PC-3 (cell line): ENCODE results near the gene PRR12. TPM values are rescaled to one million over a fixed set of nuclear protein-coding genes. Genes with fewer than 3 reads are reported as not detected.

ENCODE experiments used
- ATAC-seq: fragments of 200-7000 bp; cut with Tn5 transposase; 2 replicates; pipeline ENCODE4 v1.9.1; 2020; ENCODE audit warnings: mild to moderate bottlenecking, moderate library complexity
- BruUV-seq: library from RNA; stranded (reverse); fragments of 400-500 nt; replicated peaks from 2 replicates; lab custom pipeline; 2021; lab: Mats Ljungman, UMichigan
- CTCF ChIA-PET: fragments of 300-600 bp; sonication (Branson Sonifier 250); formaldehyde crosslinking; loops from one replicate; lab custom pipeline; 2022; ENCODE audit warnings: antibody characterized with exemption; lab: Charles Lee
- POLR2A ChIA-PET: fragments of 300-600 bp; sonication (Branson Sonifier 250); formaldehyde crosslinking; loops from one replicate; lab custom pipeline; 2022; ENCODE audit warnings: antibody characterized with exemption; ENCODE audit not compliant: unreplicated experiment; lab: Charles Lee
- DNase-seq: peaks from one replicate; pipeline ENCODE4 v3.0.0-alpha.2; 2015
- H2AFZ ChIP-seq: fragments of 300-600 bp; sonication (generic); 2 replicates; pipeline ENCODE4 v1.6.0; 2016; ENCODE audit warnings: antibody characterized with exemption, low read length
- H3F3A ChIP-seq: fragments of 300-600 bp; sonication (generic); one replicate; pipeline ENCODE4 v1.6.0; 2017; ENCODE audit warnings: antibody characterized with exemption, low read length, control low read depth, mild to moderate bottlenecking; ENCODE audit not compliant: unreplicated experiment
- H3K27ac ChIP-seq: fragments of 300-600 bp; sonication (generic); 2 replicates; pipeline ENCODE4 v1.5.1; 2016; ENCODE audit warnings: mild to moderate bottlenecking, low read length
- H3K27me3 ChIP-seq: fragments of 300-600 bp; sonication (generic); 2 replicates; pipeline ENCODE4 v1.6.1; 2016; ENCODE audit warnings: low read length, mixed read lengths
- H3K36me3 ChIP-seq: fragments of 300-600 bp; sonication (generic); 2 replicates; pipeline ENCODE4 v1.6.1; 2016; ENCODE audit warnings: low read depth, mixed run types, low read length, mixed read lengths
- H3K4me1 ChIP-seq: fragments of 300-600 bp; sonication (generic); 2 replicates; pipeline ENCODE4 v1.5.1; 2016; ENCODE audit warnings: low read length; ENCODE audit not compliant: insufficient read depth
- H3K4me2 ChIP-seq: fragments of 300-600 bp; sonication (generic); 2 replicates; pipeline ENCODE4 v1.6.0; 2016; ENCODE audit warnings: low read length
- H3K4me3 ChIP-seq: fragments of 300-600 bp; sonication (generic); 2 replicates; pipeline ENCODE4 v1.5.1; 2016; ENCODE audit warnings: mild to moderate bottlenecking, low read length, mixed read lengths
- H3K79me2 ChIP-seq: fragments of 300-600 bp; sonication (generic); 2 replicates; pipeline ENCODE4 v1.6.1; 2017; ENCODE audit warnings: low read length, mixed read lengths
- H3K9ac ChIP-seq: fragments of 300-600 bp; sonication (generic); 2 replicates; pipeline ENCODE4 v1.6.0; 2016; ENCODE audit warnings: mild to moderate bottlenecking, low read length
- H3K9me2 ChIP-seq: fragments of 300-600 bp; sonication (generic); replicated peaks from 2 replicates; pipeline ENCODE4 v1.6.1; 2016; ENCODE audit warnings: mixed run types, low read length, mixed read lengths
- H3K9me3 ChIP-seq: fragments of 300-600 bp; sonication (generic); 2 replicates; pipeline ENCODE4 v1.6.1; 2016; ENCODE audit warnings: low read length, mixed read lengths
- H4K20me1 ChIP-seq: fragments of 300-600 bp; sonication (generic); 2 replicates; pipeline ENCODE4 v1.6.1; 2016; ENCODE audit warnings: low read length, mixed read lengths
- CTCF ChIP-seq: fragments of 300-600 bp; sonication (generic); conservative IDR thresholded peaks from 2 replicates; pipeline ENCODE4 v1.5.1; 2017; ENCODE audit warnings: antibody characterized with exemption, low read depth, mild to moderate bottlenecking, low read length
- EZH2 ChIP-seq: fragments of 300-600 bp; sonication (generic); IDR thresholded peaks from one replicate; pipeline ENCODE4 v1.6.1; 2017; ENCODE audit warnings: antibody characterized with exemption, mild to moderate bottlenecking, low read length; ENCODE audit not compliant: unreplicated experiment
- EZH2phosphoT487 ChIP-seq: fragments of 300-600 bp; sonication (generic); IDR thresholded peaks from 2 replicates; pipeline ENCODE4 v1.6.1; 2018; ENCODE audit warnings: mild to moderate bottlenecking, antibody characterized with exemption, low read length, borderline replicate concordance
- intact Hi-C: fragments of 100-400 bp; cut with micrococcal nuclease; formaldehyde crosslinking; loops from 2 replicates; pipeline ENCODE4 v1.9.0; 2023
- total RNA-seq: library from RNA; depleted of rRNA; stranded (reverse); fragments of >200 nt; gene quantifications from 2 replicates; pipeline ENCODE4 v1.2.3, GENCODE V29; 2014

PRR12 gene
- total RNA-seq, 1 experiment from 2014 or later = 14.6 TPM

GRCh38 chr19:49590071-49590970 is 661 bp upstream of the PRR12 start:
- ATAC-seq (peak; percentile 77), DNase-seq (peak; percentile 99)
- CTCF ChIA-PET = interaction anchor here (0.6 kb wide), 1 partner anchor 44 kb away, joined by 3 read pairs; no protein-coding TSS in a partner anchor
- Histone ChIP-seq H3K9ac (peak overlapping the region; percentile 89), H3K4me3 (peak overlapping the region; percentile 70), H3F3A (no peaks in the 10 kb centered on the region), H2AFZ (peak overlapping the region; percentile 71), H3K4me1 (peaks cover 7% of the 10 kb centered on the region; the same call in 1 of the 2 replicates), H3K9me3 (no peaks in the 10 kb centered on the region), H3K9me2 (no peaks in the 10 kb centered on the region), H3K27me3 (no peaks in the 10 kb centered on the region), H3K79me2 (peaks cover 39% of the 10 kb centered on the region), H3K27ac (peak overlapping the region; percentile 85), H3K36me3 (peaks cover 12% of the 10 kb centered on the region; the same call in 1 of the 2 replicates), H4K20me1 (peaks cover 6% of the 10 kb centered on the region; the same call in 1 of the 2 replicates), H3K4me2 (peak overlapping the region; percentile 96)
- intact Hi-C loops = loop anchor here (1.0 to 2.0 kb wide), 4 partner anchors 10 to 86 kb away; partner anchors contain the start of genes BCL2L12, IRF3, NOSIP and PRMT1
- TF ChIP-seq EZH2 (no peak), EZH2phosphoT487 (no peak), CTCF (no peak)
- TSS peak; percentile 94 for BruUV-seq
- POLR2A ChIA-PET = interaction anchor here (0.7 to 1.0 kb wide), 3 partner anchors 50 to 712 kb away, joined by 3 to 9 read pairs (median 4); partner anchors contain the start of genes RRAS and SCAF1

GRCh38 chr19:49591731-49592485 is 926 bp downstream of the PRR12 start:
- DNase-seq (peak; percentile 57), ATAC-seq (peak; percentile 3)
- H4K20me1 ChIP-seq = peaks cover 6% of the 10 kb centered on the region; the same call in 1 of the 2 replicates
- ChIA-PET CTCF (interaction anchor here (0.6 kb wide), 1 partner anchor 22 kb away, joined by 9 read pairs; no protein-coding TSS in a partner anchor), POLR2A (interaction anchor here (0.6 kb wide), 1 partner anchor 22 kb away, joined by 3 read pairs; no protein-coding TSS in a partner anchor)
- peaks cover 22% of the 10 kb centered on the region; the same call in 1 of the 2 replicates for H3K36me3 ChIP-seq
- no peaks in the 10 kb centered on the region for H3F3A ChIP-seq
- peak overlapping the region; percentile 91 for H3K4me2 ChIP-seq
- peaks cover 46% of the 10 kb centered on the region for H3K79me2 ChIP-seq
- H3K9me3 ChIP-seq = no peaks in the 10 kb centered on the region
- H3K9ac ChIP-seq = peak overlapping the region; percentile 95
- peak overlapping the region; percentile 87 for H3K27ac ChIP-seq
- intact Hi-C loops = loop anchor here (2.0 kb wide), 2 partner anchors 73 to 85 kb away; partner anchors contain the start of genes BCL2L12, IRF3 and PRMT1
- H2AFZ ChIP-seq = peak overlapping the region; percentile 72
- H3K9me2 ChIP-seq = no peaks in the 10 kb centered on the region
- no peak for TF ChIP-seq EZH2
- TF ChIP-seq CTCF = no peak
- no peak for TF ChIP-seq EZH2phosphoT487
- peaks cover 7% of the 10 kb centered on the region; the same call in 1 of the 2 replicates for H3K4me1 ChIP-seq
- TSS peak; percentile 4 for BruUV-seq
- H3K27me3 ChIP-seq = no peaks in the 10 kb centered on the region
- peak overlapping the region; percentile 99 for H3K4me3 ChIP-seq
